ENCODE data around the gene NAT14.
"Not testable (repeated sequence)": the region's sequence is repeated elsewhere in the genome, so short reads cannot be mapped to it uniquely, and the experiment has no call there.

The NAT14 gene

DNA sequence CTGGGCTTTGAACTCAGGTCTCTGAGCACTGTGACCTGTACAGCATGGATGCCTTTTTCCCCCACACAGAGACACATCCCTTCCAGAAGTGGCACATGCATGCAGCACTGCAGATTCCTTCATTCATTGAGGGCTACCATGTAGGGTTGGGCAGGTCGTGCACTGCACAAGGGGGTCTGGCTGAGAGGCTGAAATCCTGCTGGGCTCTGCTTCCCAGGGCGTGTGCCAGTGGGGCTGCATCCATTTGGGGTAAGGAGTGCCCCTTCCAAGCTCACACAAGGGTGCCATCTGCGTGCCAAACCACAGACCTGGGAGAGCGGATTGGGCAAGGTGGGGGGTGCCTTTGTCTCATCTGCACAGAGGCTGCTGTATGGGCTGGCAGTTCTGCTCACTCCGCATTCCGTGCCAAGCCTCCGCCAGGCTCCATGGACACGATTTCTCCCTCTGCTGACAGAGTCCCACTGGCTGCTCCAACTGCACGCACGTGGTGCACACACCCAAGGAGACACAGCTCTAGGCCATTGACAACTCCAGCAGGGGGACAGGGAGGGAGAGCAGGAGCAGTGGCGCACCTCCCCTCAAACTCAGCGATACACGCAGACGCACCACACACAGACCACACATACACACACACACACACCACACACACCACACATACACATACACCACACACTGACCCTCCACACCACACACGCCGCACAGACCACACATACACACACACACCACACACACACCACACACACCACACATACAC, 37.4 kb upstream of the NAT14 start:
- peak; percentile 69 to 88 for DNase-seq
- no peak for TF ChIP-seq GATA1 (IDR thresholded peaks at IDR 0.05; ENCODE audit: low read depth, low read length)
- no peak for TF ChIP-seq POLR2A (IDR thresholded peaks at IDR 0.05; ENCODE audit: low read length)

DNA sequence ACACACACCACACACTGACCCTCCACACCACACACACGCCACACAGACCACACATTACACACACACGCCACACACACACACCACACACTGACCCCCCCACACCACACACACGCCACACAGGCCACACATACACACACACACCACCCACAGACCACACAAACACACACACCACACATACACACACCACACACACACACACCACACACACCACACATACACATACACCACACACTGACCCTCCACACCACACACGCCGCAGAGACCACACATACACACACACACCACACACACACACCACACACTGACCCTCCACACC, 36.9 kb upstream of the NAT14 start:
- not testable (repeated sequence) for DNase-seq

DNA sequence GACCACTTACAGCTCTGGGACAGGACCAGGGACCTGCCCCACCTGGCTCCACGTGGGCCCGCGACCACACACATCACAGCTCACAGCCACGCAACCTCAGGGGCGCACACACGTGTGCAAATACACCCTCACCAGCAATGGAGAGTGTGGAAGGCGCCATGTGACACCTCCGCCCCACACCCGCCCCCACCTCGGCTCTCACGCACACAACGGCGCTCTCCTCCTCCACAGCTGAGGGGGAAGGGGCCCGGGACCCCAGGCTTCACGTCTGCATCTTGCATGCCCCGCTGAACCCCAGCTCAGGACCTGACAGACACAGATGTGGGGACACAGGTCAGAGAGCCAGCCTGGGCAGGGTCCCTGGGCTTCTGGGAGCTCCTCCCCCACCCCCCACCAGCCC, 35.5 kb upstream of the NAT14 start:
- TF ChIP-seq POLR2A (IDR thresholded peaks at IDR 0.05; ENCODE audit: low read length) (peak; percentile 5), GATA1 (IDR thresholded peaks at IDR 0.05; ENCODE audit: low read depth, low read length) (no peak)
- no peak for DNase-seq

DNA sequence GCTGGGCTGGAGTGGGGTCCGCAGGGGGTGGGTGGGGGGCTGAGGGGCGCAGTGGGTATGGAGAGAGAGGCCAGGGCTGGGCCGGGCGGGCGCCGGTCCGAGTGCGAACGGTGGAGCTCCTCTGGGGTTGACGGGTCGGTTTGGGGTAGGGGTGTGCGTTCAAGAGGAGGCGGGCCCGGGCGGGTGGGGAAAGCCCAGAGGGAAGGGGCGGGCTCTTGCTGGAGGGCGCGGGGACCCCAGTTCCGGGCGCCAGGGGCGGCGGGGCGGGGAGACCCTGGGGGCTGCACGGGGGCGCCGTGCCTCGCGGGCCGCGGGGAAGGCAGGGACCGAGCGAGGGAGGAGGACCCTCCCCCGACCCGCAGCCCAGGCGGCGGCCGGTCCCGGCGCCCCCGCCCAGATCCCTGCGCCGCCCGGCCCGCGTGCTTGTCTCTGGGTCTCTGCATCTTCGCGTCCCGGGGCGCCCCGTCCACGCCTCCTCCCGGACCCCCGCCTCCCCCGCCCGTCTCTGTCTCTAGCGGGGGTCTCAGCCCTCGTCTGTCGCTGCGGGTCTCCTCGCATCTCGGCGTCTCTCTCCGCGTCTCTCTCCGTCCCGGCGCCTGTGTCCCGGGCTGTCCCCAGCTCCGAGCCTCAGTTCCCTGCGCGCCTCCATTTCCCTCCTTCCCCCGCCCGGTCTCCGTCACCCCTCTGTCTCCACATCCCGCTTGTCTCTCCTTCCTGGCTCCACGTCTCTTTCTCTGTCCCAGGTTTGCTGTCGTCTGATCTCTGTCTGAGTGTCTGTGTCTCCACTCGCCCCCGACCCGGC, 33.6 kb upstream of the NAT14 start:
- DNase-seq, result no peak
- TF ChIP-seq GATA1 (IDR thresholded peaks at IDR 0.05; ENCODE audit: low read depth, low read length) (no peak), POLR2A (IDR thresholded peaks at IDR 0.05; ENCODE audit: low read length) (no peak)

DNA sequence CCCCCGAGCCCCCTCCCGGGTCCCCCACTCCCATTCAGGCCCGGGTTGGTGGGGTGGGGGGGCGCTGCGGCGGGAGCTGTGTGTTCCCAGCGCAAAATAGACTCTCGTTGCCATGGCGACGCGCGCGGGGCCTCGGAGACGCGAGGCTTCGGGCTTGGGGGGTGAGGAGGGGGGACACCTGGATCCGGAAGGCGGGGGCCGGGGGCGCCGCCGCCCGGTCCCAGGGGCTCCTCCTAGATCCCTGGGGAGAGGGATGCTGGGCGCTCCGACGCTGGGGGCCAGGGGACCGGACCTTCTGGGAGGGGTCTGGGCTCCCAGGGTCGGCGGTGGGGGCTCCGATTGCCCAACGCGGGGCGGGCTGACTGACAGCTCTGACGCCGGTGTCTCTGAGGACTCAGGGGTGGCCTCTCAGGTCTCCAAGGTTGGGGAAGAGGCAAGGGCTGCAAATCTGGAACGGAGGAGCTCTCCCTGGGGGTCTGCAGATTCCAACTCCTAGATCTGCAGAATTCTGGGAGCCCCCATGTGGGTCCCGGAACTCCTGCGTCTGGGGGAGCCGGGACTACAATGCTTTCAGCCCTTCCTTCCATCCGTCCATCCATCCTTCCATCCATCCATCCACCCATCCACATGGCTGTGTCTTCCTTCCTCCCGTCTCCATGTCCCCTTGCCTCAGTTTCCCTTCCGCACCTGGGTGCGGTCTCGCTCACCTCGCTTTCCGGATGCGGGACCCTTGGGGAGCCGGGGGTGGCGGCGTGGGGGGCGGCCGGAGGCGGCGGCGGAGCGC, 32.8 kb upstream of the NAT14 start:
- TF ChIP-seq GATA1 (IDR thresholded peaks at IDR 0.05; ENCODE audit: low read depth, low read length) (no peak), POLR2A (IDR thresholded peaks at IDR 0.05; ENCODE audit: low read length) (no peak)
- no peak for DNase-seq

DNA sequence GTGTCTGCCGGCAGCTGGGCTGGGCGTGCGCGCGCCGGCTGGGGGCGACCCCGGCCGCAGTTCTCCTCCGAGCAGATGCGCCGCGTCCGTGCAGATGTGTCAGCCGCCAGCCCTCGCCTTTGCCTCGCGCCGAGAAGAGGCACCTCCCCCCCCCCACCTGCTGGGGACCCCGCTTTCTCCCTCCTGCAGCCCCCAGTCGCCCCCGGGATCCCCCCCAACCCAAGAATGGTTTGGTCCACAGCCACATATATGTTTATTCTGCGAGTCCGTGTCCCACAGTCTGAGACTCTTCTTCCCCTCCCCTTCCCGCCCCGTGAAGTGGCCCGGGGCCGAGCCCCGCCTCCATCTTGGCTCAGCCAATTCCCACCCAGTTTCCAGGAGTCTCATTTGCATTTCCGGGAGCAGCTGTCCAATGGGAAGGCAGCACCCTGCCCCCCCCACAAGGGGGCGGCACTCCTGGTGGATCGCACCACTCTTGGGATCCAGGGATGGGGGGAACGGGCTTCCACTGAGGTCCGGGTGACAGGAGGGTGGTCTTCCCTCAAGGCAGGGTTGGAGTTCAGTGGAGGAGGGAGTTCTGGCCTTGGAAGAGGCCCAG, 32.1 kb upstream of the NAT14 start:
- TF ChIP-seq POLR2A (IDR thresholded peaks at IDR 0.05; ENCODE audit: low read length) (no peak), GATA1 (IDR thresholded peaks at IDR 0.05; ENCODE audit: low read depth, low read length) (no peak)
- DNase-seq, result peak; percentile 85 to 88

DNA sequence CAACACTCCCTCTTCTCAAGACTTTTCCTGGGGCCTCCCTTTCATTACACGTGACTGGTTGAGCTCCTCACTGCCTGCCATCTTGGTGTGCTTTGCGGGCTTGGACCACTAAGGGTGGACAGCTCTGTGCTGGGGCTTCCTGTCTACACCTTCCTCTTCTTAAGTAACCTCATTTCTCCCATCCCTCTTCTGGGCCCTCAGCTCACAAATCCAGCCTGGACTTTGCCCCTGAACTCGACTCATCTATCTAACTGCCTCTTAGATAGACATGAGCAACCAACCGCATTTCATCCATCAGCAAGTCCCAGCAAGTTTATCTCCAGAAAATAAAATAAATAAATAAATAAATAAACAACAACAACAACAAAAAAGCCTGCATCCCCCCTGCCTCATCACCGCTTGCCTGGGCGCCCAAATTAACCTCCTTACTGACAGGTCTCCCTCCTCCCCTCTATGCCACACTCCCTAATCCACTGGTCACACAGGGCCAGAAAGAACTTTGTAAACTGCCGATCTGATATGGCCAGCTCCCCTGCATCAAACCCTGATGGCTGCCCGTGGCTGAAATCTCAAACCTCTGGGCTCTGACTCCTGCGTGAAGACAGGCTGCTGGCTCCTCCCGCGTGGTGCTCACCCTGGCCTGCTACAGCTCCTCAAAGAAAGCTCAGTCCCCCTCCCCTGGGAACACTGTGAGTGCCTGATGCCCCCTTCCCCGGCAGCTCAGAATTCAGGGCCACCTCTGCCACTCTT, 31.3 kb upstream of the NAT14 start:
- TF ChIP-seq POLR2A (IDR thresholded peaks at IDR 0.05; ENCODE audit: low read length), result no peak
- peak in 1 of 2 experiments; percentile 51 for DNase-seq

DNA sequence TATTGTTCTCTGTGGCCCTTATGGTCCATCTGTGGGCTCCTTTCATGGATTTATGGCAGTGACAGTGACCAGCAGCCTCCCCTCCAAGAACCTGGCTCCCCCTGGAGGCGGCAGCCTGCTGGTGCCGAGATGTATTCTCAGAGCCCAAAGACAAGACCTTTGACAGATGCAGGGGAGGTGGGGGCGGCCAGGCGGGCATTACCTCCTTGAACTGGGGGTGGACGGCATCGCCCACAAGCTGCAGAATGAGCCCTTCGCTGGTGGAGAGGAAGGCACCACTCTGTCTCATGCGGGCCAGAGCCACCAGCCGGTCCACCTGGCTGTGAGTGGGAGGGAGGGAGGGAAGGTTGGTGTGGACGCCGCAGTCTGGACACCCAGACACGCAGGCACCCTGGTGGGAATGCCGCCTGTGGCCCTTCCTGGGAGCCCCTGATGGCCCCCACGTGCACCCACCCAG, 30.2 kb upstream of the NAT14 start:
- TF ChIP-seq GATA1 (IDR thresholded peaks at IDR 0.05; ENCODE audit: low read depth, low read length), result no peak
- no peak for TF ChIP-seq POLR2A (IDR thresholded peaks at IDR 0.05; ENCODE audit: low read length)
- peak; percentile 71 to 83 for DNase-seq

DNA sequence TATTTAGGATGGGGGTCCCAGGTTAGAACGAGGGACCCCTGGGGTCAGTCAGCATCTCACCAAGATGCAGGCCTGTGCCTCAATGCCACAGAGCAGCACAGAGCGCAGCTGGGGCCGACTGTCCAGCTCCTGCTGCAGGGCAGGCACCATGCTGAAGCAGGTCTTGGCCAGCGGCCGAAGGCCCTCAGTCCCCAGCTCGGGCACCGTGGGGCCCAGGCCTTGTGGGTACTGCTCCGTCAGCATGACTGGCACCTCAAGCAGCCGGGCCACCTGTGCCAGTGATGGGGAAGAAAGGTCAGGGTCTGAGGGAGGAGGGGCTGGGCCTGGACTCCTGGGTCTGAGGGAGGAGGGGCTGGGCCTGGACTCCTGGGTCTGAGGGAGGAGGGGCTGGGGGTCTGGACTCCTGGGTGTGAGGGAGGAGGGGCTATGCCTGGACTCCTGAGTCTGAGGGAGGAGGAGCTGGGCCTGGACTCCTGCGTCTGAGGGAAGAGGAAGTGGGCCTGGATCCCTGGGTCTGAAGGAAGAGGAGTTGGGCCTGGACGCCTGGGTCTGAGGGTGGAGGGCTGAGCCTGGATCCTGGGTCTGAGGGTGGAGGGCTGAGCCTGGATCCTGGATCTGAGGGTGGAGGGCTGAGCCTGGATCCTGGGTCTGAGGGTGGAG, 29.3 kb upstream of the NAT14 start:
- TF ChIP-seq GATA1 (IDR thresholded peaks at IDR 0.05; ENCODE audit: low read depth, low read length) (no peak), POLR2A (IDR thresholded peaks at IDR 0.05; ENCODE audit: low read length) (no peak)
- no peak for DNase-seq

DNA sequence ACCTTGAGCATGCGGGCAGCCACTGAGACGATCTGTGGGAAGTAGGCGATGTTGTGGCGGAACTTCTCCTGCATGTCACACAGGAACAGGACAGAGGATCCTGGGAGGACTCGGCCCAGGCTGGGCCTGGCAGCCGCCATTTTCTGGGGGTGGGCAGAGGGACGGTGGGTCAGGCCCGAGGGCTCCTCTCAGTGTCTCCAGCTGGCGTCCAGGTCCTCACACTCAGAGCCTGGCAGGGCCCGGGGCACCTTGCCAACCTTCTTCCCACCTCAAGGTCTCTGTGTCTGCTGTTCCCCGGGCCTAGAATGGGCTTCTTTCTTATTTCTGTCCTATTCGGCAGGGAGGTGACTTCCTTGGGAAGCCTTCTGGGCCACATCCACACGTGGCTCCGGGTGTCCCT, 28.6 kb upstream of the NAT14 start:
- TF ChIP-seq GATA1 (IDR thresholded peaks at IDR 0.05; ENCODE audit: low read depth, low read length) (no peak), POLR2A (IDR thresholded peaks at IDR 0.05; ENCODE audit: low read length) (no peak)
- no peak for DNase-seq

DNA sequence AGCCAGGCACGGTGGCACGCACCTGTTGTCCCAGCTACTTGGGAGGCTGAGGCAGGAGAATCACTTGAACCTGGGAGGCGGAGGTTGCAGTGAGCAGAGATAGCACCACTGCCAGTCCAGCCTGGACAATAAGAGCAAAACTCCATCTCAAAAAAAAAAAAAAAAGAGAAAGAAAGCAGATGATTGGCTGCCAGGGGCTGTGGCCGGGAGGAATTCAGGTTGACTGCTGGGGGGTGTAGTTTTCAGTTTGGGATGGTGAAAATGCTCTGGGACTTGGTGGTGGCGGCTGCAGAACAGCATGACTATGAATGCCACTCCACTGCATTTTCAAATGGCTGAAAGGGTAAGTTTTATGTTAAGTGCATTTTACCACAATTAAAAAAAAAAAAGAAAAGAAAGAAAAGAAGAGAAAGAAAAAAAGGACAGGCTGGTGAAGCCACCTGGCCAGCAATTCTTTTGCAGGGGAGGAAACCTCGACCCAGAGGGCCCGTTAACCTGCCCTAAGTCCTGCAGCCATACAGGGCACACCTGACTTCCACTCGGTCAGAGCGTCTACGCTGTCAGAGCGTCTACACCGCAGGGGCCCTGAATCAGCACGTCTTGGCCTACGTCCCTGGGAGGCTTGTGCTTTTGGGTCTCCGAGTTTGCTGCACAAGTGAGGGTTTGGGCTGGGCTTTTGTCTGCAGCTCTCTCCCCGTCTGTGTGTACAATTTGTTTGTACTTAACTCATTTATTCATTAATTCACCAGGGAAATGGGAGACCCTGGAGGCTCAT, 27.1 kb upstream of the NAT14 start:
- DNase-seq, result no peak
- TF ChIP-seq POLR2A (IDR thresholded peaks at IDR 0.05; ENCODE audit: low read length) (no peak), GATA1 (IDR thresholded peaks at IDR 0.05; ENCODE audit: low read depth, low read length) (no peak)

DNA sequence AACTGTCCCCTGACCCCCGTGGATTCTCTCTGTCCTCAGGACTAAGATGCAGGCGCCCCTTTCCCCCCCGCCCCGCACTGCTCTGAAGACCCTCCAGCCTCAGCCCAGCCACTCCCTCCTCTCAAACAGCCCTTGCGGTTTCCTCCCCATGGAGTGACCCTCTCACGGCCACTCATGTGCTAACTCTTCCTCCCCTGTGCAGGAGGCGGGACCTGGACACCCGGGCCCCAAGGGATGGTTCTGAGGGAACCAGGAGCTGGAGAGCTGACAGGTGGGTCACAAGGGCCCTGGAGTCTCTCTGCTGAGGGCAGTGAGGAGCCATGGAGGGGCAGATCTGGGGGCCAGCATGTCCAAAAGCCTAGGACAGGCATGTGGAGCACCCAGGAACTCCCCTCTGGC, 25.4 kb upstream of the NAT14 start:
- TF ChIP-seq POLR2A (IDR thresholded peaks at IDR 0.05; ENCODE audit: low read length) (no peak), GATA1 (IDR thresholded peaks at IDR 0.05; ENCODE audit: low read depth, low read length) (no peak)
- DNase-seq, result no peak
